GM18520 (cell line): Measurements from ENCODE around the gene CDH23.

ENCODE experiments used
- ATAC-seq: cut with Tn5 transposase; IDR thresholded peaks from one replicate; pipeline ENCODE4 v1.9.1; 2021; ENCODE audit not compliant: unreplicated experiment

The CDH23 gene

GRCh38 chr10:71716426-71716825 is 319.7 kb downstream of the CDH23 start:
- ATAC-seq: no peak

GRCh38 chr10:71717056-71717455 is 320.3 kb downstream of the CDH23 start:
- no peak for ATAC-seq

GRCh38 chr10:71717551-71717951 is 320.8 kb downstream of the CDH23 start:
- ATAC-seq: no peak

- no peak for ATAC-seq
These were observed 321.5 kb downstream of the CDH23 start for GRCh38 chr10:71718165-71718698.

GRCh38 chr10:71719042-71719441 is 322.3 kb downstream of the CDH23 start:
- no peak for ATAC-seq

- ATAC-seq: no peak
These were observed 322.9 kb downstream of the CDH23 start, which contains the start of gene C10orf105 for GRCh38 chr10:71719464-71720201. C10orf105 (minus strand) TSS chr10:71719778; CDS start chr10:71716337, 3,441 bp downstream.

GRCh38 chr10:71720288-71720687 is 323.6 kb downstream of the CDH23 start:
- no peak for ATAC-seq

- no peak for ATAC-seq
These were observed 324.6 kb downstream of the CDH23 start for GRCh38 chr10:71721313-71721712.

GRCh38 chr10:71722849-71723248 is 326.1 kb downstream of the CDH23 start:
- ATAC-seq: no peak

GRCh38 chr10:71723311-71723710 is 326.6 kb downstream of the CDH23 start:
- no peak for ATAC-seq

- no peak for ATAC-seq
These were observed 327.8 kb downstream of the CDH23 start for GRCh38 chr10:71724539-71724938.

GRCh38 chr10:71725249-71725648 is 328.5 kb downstream of the CDH23 start:
- ATAC-seq: no peak

GRCh38 chr10:71725998-71726579 is 329.4 kb downstream of the CDH23 start:
- no peak for ATAC-seq

- ATAC-seq: peak; percentile 9
These were observed 329.9 kb downstream of the CDH23 start for GRCh38 chr10:71726580-71727104.

- ATAC-seq: peak; percentile 40
These were observed 330.5 kb downstream of the CDH23 start for GRCh38 chr10:71727105-71727737.

GRCh38 chr10:71727738-71728737 is 331.3 kb downstream of the CDH23 start:
- peak; percentile 42 for ATAC-seq

- ATAC-seq: no peak
These were observed 332.5 kb downstream of the CDH23 start for GRCh38 chr10:71729161-71729636.

- no peak for ATAC-seq
These were observed 335.1 kb downstream of the CDH23 start for GRCh38 chr10:71731791-71732190.

GRCh38 chr10:71734797-71735196 is 338.1 kb downstream of the CDH23 start:
- no peak for ATAC-seq
